Mesenchymal stem cell (in vitro differentiated cells and primary cell): Measurements from ENCODE around the gene PDE7B.

Experiments used
- DNase-seq: peaks from one replicate; pipeline ENCODE4 v3.0.0-alpha.2; 2013
- H2AFZ ChIP-seq: one replicate; pipeline ENCODE4 v1.6.1; 2013; ENCODE audit warnings: low read depth, mild to moderate bottlenecking, control low read depth, inconsistent platforms, low read length, moderate library complexity
- H2AK5ac ChIP-seq: 2 replicates; pipeline ENCODE4 v1.6.1; 2013; ENCODE audit warnings: low read length, moderate library complexity, mild to moderate bottlenecking, inconsistent platforms; ENCODE audit not compliant: severe bottlenecking
- H2BK120ac ChIP-seq: one replicate; pipeline ENCODE4 v1.6.1; 2013; ENCODE audit warnings: low read depth, mild to moderate bottlenecking, inconsistent platforms, low read length, moderate library complexity
- H2BK12ac ChIP-seq, 2 experiments: one replicate each; pipeline ENCODE4 v1.6.1; 2013; ENCODE audit warnings: inconsistent platforms in 2 of 2, low read length in 2 of 2, mild to moderate bottlenecking in 2 of 2, moderate library complexity in 2 of 2, control low read depth in 1 of 2
- H2BK15ac ChIP-seq: one replicate; pipeline ENCODE4 v1.6.1; 2013; ENCODE audit warnings: mild to moderate bottlenecking, low read depth, inconsistent platforms; ENCODE audit not compliant: poor library complexity, severe bottlenecking
- H2BK5ac ChIP-seq: 2 replicates; pipeline ENCODE4 v1.6.1; 2013; ENCODE audit warnings: low read depth, mild to moderate bottlenecking, low read length, control low read depth, inconsistent platforms; ENCODE audit not compliant: poor library complexity, severe bottlenecking
- H3K14ac ChIP-seq, 2 experiments: one replicate each; pipeline ENCODE4 v1.6.1; 2013; ENCODE audit warnings: inconsistent platforms in 2 of 2, low read length in 2 of 2, control low read depth in 1 of 2, mild to moderate bottlenecking in 1 of 2, moderate library complexity in 1 of 2
- H3K18ac ChIP-seq, 2 experiments: one replicate each; pipeline ENCODE4 v1.6.1; 2013; ENCODE audit warnings: inconsistent platforms in 2 of 2, low read length in 2 of 2, control low read depth in 1 of 2, low read depth in 1 of 2, mild to moderate bottlenecking in 1 of 2
- H3K23ac ChIP-seq, 2 experiments: one replicate each; pipeline ENCODE4 v1.6.1; 2013; ENCODE audit warnings: inconsistent platforms in 2 of 2, low read length in 2 of 2, mild to moderate bottlenecking in 2 of 2, moderate library complexity in 2 of 2, control low read depth in 1 of 2
- H3K27ac ChIP-seq: 2 replicates; pipeline ENCODE4 v1.5.1; 2013; ENCODE audit warnings: mild to moderate bottlenecking, moderate library complexity, low read length, control low read depth, inconsistent platforms; ENCODE audit not compliant: poor library complexity, severe bottlenecking
- H3K27me3 ChIP-seq, 2 experiments: 2 replicates each; pipeline versions ENCODE4 v1.6.1 to v1.7.0; 2013; ENCODE audit warnings: low read length in 2 of 2, mild to moderate bottlenecking in 2 of 2, moderate library complexity in 2 of 2, control low read depth in 1 of 2, inconsistent platforms in 1 of 2; ENCODE audit not compliant: control insufficient read depth in 1 of 2, insufficient read depth in 1 of 2
- H3K36me3 ChIP-seq, 2 experiments: 2 replicates each; pipeline versions ENCODE4 v1.6.1 to v1.7.0; 2013; ENCODE audit warnings: low read length in 2 of 2, control low read depth in 1 of 2, inconsistent platforms in 1 of 2, low read depth in 1 of 2, mild to moderate bottlenecking in 1 of 2; ENCODE audit not compliant: insufficient read depth in 2 of 2, control insufficient read depth in 1 of 2
- H3K4ac ChIP-seq, 2 experiments: one replicate each; pipeline ENCODE4 v1.6.1; 2013; ENCODE audit warnings: inconsistent platforms in 2 of 2, low read length in 2 of 2, mild to moderate bottlenecking in 2 of 2, moderate library complexity in 2 of 2, control low read depth in 1 of 2, low read depth in 1 of 2
- H3K4me1 ChIP-seq: 2 replicates; pipeline ENCODE4 v1.6.1; 2013; ENCODE audit warnings: low read depth, low read length, control low read depth; ENCODE audit not compliant: control insufficient read depth, insufficient read depth
- H3K4me2 ChIP-seq: 2 replicates; pipeline ENCODE4 v1.6.1; 2013; ENCODE audit warnings: low read length, mild to moderate bottlenecking, inconsistent platforms; ENCODE audit not compliant: poor library complexity, severe bottlenecking
- H3K4me3 ChIP-seq, 2 experiments: 2 replicates each; pipeline versions ENCODE4 v1.5.1 to v1.7.0; 2013; ENCODE audit warnings: low read length in 2 of 2, mild to moderate bottlenecking in 2 of 2, control low read depth in 1 of 2, low read depth in 1 of 2; ENCODE audit not compliant: insufficient read depth in 1 of 2
- H3K79me1 ChIP-seq: replicated peaks from 2 replicates; pipeline ENCODE4 v1.6.1; 2013; ENCODE audit warnings: mild to moderate bottlenecking, control low read depth, low read length, inconsistent platforms; ENCODE audit not compliant: poor library complexity, severe bottlenecking
- H3K9ac ChIP-seq: 2 replicates; pipeline ENCODE4 v1.7.0; 2013; ENCODE audit warnings: mild to moderate bottlenecking, low read length, moderate library complexity
- H3K9me3 ChIP-seq: 2 replicates; pipeline ENCODE4 v1.7.0; 2013; ENCODE audit warnings: mild to moderate bottlenecking, low read length; ENCODE audit not compliant: control insufficient read depth
- H4K8ac ChIP-seq: one replicate; pipeline ENCODE4 v1.6.1; 2013; ENCODE audit warnings: inconsistent platforms, mild to moderate bottlenecking, low read length, moderate library complexity
- H4K91ac ChIP-seq: one replicate; pipeline ENCODE4 v1.6.1; 2013; ENCODE audit warnings: mild to moderate bottlenecking, low read length, inconsistent platforms
- WGBS: methylation state at CpG from one replicate; pipeline ENCODE4 v1.1.7; 2013; ENCODE audit warnings: mixed read lengths; 5-methylcytosine and 5-hydroxymethylcytosine counted together

Gene PDE7B

GRCh38 chr6:136030131-136030530 is 178.6 kb downstream of the PDE7B start:
- Histone ChIP-seq H2BK120ac (no peak overlapping the region), H4K8ac (no peak overlapping the region), H3K18ac (no peak overlapping the region), H3K4me1 (no peaks in the 10 kb centered on the region), H3K4me2 (no peak overlapping the region), H2AK5ac (no peak overlapping the region), H3K4ac (no peak overlapping the region), H2BK5ac (no peak overlapping the region), H3K9ac (peak overlapping the region; percentile 5), H3K27me3 (no peaks in the 10 kb centered on the region), H3K27ac (no peak overlapping the region), H4K91ac (no peak overlapping the region), H2BK15ac (no peak overlapping the region), H3K36me3 (no peaks in the 10 kb centered on the region), H3K4me3 (no peak overlapping the region), H2AFZ (no peak overlapping the region), H2BK12ac (no peak overlapping the region), H3K79me1 (peaks cover 2% of the 10 kb centered on the region), H3K9me3 (no peaks in the 10 kb centered on the region), H3K23ac (no peak overlapping the region), H3K14ac (no peak overlapping the region)
- DNase-seq, result no peak
- 88% methylated on average over 1 of the region's 3 CpGs for WGBS

- H2BK15ac ChIP-seq, result no peak overlapping the region
- no peak overlapping the region for H3K18ac ChIP-seq
- H3K9ac ChIP-seq, result peak overlapping the region; percentile 41
- DNase-seq, result peak; percentile 57
- H3K4me1 ChIP-seq, result no peaks in the 10 kb centered on the region
- no peak overlapping the region for H2BK120ac ChIP-seq
- no peak overlapping the region for H2AFZ ChIP-seq
- no peak overlapping the region for H3K14ac ChIP-seq
- no peak overlapping the region for H4K91ac ChIP-seq
- no peak overlapping the region for H3K4me3 ChIP-seq
- no peak overlapping the region for H3K4me2 ChIP-seq
- H3K79me1 ChIP-seq, result peaks cover 2% of the 10 kb centered on the region
- H3K4ac ChIP-seq, result no peak overlapping the region
- no peaks in the 10 kb centered on the region for H3K27me3 ChIP-seq
- no peak overlapping the region for H3K23ac ChIP-seq
- no peak overlapping the region for H2BK12ac ChIP-seq
- H4K8ac ChIP-seq, result no peak overlapping the region
- no peaks in the 10 kb centered on the region for H3K9me3 ChIP-seq
- H3K36me3 ChIP-seq, result no peaks in the 10 kb centered on the region
- no peak overlapping the region for H2BK5ac ChIP-seq
- no peak overlapping the region for H3K27ac ChIP-seq
- H2AK5ac ChIP-seq, result no peak overlapping the region
Observed at GRCh38 chr6:136031982-136032381, 180.5 kb downstream of the PDE7B start.

DNA sequence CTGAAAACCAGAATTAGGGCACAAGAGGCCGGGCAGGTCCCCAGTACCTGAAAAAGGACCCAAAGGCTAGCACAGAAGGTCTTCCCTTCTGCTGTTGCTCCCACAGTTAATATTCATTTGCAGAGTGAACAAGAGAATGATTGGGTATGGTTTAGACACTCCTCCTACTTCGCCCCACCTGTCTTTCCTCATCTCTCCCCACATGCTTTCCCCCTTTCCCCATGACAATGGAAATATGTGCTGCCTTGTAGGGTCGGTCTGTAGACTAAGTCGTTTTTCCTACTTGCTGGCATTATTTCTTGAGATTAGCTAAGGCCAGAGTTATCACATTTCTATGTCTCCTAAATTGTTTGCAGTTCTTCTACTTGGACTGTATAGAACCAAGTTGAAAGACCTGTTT is 181.9 kb downstream of the PDE7B start:
- Histone ChIP-seq H2BK12ac (peak overlapping the region in 1 of 2 experiments; percentile 47), H4K8ac (no peak overlapping the region), H2BK5ac (no peak overlapping the region), H3K23ac (no peak overlapping the region), H3K18ac (peak overlapping the region in 1 of 2 experiments; percentile 68), H2BK120ac (no peak overlapping the region), H3K9ac (no peak overlapping the region), H3K79me1 (peaks cover 2% of the 10 kb centered on the region), H3K4me3 (no peak overlapping the region), H3K4ac (no peak overlapping the region), H3K4me1 (peaks cover 7% of the 10 kb centered on the region), H2BK15ac (no peak overlapping the region), H3K4me2 (no peak overlapping the region), H4K91ac (no peak overlapping the region), H3K27ac (no peak overlapping the region), H3K27me3 (no peaks in the 10 kb centered on the region), H3K36me3 (no peaks in the 10 kb centered on the region), H3K14ac (no peak overlapping the region), H2AK5ac (no peak overlapping the region), H2AFZ (no peak overlapping the region), H3K9me3 (no peaks in the 10 kb centered on the region)
- no peak for DNase-seq
- WGBS, result 78% methylated on average over 3 of the region's 4 CpGs

DNA sequence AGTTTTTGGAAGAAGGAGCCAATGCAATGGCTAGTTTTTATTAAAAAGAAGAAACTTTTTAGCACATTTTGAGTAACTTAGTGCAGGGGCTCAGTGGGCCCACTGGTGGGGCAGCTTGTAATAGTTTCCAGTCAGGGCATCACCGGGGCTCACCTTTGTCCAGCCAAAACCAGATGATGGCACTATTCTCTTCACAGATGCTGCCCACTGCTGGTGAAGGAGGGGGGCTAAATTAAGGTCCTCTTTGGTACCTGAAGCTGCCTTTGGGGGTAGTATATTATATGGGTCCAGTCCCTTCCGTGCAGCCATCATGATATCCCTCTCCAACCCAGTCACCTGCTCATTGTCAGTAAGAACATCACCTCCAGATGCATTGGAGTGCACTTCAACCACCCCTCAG is 182.9 kb downstream of the PDE7B start:
- WGBS, result 94% methylated on average over 2 of the region's 2 CpGs
- Histone ChIP-seq H2BK120ac (no peak overlapping the region), H3K27me3 (no peaks in the 10 kb centered on the region), H3K4me1 (peaks cover 7% of the 10 kb centered on the region), H3K18ac (peak overlapping the region in 1 of 2 experiments; percentile 28), H4K8ac (no peak overlapping the region), H3K4ac (no peak overlapping the region), H4K91ac (no peak overlapping the region), H3K23ac (no peak overlapping the region), H3K9me3 (no peaks in the 10 kb centered on the region), H2AK5ac (no peak overlapping the region), H2BK12ac (peak overlapping the region; percentile 29 to 51), H3K4me3 (no peak overlapping the region), H3K79me1 (peaks cover 2% of the 10 kb centered on the region), H3K9ac (no peak overlapping the region), H2BK15ac (no peak overlapping the region), H3K27ac (no peak overlapping the region), H2AFZ (no peak overlapping the region), H2BK5ac (no peak overlapping the region), H3K4me2 (no peak overlapping the region), H3K14ac (no peak overlapping the region), H3K36me3 (no peaks in the 10 kb centered on the region)
- DNase-seq, result no peak
